ENCODE measurements around the gene TMC3.
"Not testable (repeated sequence)": the region's sequence is repeated elsewhere in the genome, so short reads cannot be mapped to it uniquely, and the experiment has no call there.

TMC3 gene

GRCh38 chr15:81343371-81343770 is 30.6 kb downstream of the TMC3 start:
- DNase-seq: no peak

- no peak for DNase-seq
Observed at GRCh38 chr15:81341351-81341750, 32.7 kb downstream of the TMC3 start.

GRCh38 chr15:81339851-81340250 is 34.2 kb downstream of the TMC3 start:
- DNase-seq: no peak

DNA sequence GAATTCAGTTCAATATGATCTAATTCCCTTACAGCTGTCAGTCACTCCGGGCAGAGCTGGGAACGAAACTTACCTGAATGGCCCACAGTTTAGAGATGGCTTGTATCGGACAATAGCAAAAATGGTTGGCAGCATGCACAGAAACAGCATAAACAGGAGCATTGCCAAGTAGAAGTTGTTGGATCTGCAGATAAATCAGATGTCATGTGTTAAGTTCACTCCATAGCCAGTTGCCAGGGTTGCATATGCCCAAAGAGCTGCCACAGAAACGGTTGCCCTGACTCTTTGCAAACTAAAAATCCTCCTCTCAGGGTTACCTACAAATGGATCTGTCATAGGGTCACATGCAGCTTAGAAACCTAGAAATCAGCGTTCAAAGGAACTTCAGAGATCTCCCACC is 34.7 kb downstream of the TMC3 start:
- no peak for DNase-seq

GRCh38 chr15:81338170-81339007 is 35.6 kb downstream of the TMC3 start:
- no peak for DNase-seq

- DNase-seq: no peak
Observed at GRCh38 chr15:81337713-81338157, 36.3 kb downstream of the TMC3 start.

- no peak for DNase-seq
Observed at GRCh38 chr15:81337241-81337640, 36.8 kb downstream of the TMC3 start.

DNA sequence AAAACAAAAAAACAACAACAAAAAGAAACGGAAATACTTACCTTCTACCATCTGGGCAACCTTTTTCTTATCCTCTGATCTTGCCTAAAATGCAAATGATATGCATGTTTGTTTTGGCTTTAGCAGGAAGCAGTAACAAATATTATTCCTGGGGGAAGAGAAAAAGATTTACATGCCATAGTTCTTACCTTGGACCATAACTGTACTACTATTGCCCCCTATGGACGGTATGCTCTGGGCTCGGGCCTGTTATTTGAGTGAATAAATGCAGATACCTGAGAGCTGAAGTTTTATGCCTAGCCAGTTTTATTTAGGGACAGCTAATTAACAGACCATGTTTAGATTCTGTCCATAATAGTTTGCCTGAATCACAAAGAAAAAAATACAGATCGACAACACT is 37.4 kb downstream of the TMC3 start:
- peak; percentile 33 for DNase-seq

DNA sequence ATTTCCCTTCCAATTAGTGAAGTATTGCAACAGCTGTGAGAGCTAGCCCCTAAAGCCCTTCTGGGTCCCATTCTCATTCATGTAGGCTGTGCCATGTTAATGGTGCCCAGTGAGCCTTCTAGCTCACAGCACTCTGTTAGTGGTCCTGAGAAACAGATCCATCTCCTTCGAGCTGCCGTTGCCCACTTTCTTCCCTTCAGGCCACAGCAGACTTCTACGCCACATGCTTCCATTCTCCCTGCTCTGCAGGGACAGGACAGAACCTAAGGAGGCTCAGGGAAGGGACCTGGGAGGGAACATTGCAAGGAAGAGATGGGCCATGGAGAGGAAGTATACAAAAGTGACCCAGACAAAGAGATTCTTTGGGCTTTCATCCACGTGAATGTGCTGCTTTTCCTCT is 38.4 kb downstream of the TMC3 start:
- DNase-seq: no peak

- no peak for DNase-seq
Observed at GRCh38 chr15:81334768-81335435, 39.1 kb downstream of the TMC3 start.

DNA sequence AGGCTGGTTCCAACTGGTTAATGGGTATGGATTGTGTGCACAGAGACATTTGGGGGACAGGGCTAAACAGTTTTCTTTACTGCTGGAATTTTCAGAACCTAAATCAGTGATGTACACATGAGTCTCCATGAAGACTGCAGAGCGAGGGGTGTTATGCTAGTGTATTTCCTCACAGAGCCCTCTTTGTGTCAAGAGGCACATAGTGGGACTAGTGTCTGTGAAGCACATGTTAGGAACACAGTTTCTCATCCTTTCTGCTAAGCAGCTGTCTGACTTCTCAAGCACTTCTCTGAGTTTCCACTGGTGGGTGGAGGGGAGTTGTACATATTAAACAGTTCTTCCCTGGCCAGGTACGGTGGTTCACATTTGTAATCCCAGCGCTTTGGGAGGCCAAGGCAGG is 40.6 kb downstream of the TMC3 start:
- DNase-seq: no peak

GRCh38 chr15:81332326-81332725 is 41.7 kb downstream of the TMC3 start:
- no peak for DNase-seq

GRCh38 chr15:81331600-81331999 is 42.4 kb downstream of the TMC3 start:
- DNase-seq: no peak

DNA sequence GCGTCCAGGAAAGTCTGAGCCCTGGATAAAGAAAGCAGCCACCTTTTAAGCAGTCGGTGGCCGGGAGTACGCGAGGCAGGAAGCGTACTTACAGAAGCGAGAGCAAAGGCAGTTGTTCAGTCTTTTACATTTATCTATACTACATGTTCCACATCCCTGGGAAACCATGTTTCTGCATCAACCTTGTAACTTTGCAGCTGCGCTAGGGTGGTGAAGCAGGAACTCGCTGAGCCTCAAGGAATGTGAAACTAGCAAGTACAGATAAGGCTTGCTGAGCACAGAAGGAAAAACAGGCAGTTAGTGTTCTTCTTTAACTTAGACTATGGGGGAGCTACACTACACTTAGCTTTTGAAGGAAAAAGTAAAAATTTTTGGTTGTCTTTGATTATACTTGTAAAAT is 42.9 kb downstream of the TMC3 start:
- DNase-seq: not testable (repeated sequence)

GRCh38 chr15:81330366-81331090 is 43.5 kb downstream of the TMC3 start:
- DNase-seq: no peak

DNA sequence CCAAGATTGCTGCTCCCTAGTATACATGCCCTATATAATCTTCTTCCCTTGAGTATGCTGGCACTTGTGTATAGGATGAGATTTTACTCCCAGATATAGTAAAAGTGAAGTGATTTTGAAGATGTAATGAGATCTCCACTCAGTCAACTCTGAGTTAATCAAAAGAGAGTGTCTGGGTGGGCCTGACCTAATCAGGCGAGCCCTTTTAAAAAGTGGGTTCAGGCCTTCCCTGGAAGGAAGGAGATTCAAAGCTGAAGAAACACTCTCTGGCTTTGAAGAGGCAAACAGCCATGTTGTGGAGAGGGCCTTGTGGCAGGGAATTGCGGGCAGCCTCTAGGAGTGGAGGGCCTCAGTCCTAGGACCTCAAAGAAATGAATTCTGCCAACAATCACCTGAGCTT is 44.6 kb downstream of the TMC3 start:
- DNase-seq: no peak

- DNase-seq: no peak
Observed at GRCh38 chr15:81327516-81327915, 46.5 kb downstream of the TMC3 start.

DNA sequence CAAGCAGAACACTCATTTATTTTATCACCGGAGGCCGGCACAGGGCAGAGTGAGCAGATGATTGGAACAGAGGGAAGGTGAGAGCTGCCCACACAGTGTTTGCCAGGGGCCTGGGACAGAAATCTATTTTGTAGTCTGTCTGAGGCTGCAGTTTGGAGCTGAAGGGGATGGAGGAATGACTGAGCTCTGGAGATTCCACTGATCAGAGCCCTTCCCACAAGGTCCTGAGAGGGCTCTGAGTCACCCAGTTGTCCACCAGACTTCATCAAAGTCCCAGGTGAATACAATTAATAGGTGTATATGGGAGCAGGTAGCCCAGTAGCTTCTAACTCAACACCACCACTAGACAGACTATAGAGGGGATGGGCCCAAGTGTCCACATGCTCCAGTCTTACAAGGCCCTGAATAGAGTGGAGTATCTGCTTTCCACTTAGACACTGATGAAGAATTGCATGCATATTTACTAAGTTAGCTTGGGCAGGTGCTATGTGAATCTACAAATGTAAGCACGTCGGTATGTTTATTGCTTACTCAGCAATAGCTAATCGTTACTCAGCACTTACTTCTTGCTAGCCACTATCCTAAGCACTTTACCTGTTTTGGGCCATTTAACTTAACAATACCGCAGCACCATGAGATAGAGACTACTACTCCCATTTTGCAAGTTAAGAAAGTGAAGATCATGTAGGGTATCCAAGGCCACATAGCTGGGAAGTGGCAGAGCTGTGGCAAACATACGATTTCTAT is 47.4 kb downstream of the TMC3 start:
- no peak for DNase-seq

DNA sequence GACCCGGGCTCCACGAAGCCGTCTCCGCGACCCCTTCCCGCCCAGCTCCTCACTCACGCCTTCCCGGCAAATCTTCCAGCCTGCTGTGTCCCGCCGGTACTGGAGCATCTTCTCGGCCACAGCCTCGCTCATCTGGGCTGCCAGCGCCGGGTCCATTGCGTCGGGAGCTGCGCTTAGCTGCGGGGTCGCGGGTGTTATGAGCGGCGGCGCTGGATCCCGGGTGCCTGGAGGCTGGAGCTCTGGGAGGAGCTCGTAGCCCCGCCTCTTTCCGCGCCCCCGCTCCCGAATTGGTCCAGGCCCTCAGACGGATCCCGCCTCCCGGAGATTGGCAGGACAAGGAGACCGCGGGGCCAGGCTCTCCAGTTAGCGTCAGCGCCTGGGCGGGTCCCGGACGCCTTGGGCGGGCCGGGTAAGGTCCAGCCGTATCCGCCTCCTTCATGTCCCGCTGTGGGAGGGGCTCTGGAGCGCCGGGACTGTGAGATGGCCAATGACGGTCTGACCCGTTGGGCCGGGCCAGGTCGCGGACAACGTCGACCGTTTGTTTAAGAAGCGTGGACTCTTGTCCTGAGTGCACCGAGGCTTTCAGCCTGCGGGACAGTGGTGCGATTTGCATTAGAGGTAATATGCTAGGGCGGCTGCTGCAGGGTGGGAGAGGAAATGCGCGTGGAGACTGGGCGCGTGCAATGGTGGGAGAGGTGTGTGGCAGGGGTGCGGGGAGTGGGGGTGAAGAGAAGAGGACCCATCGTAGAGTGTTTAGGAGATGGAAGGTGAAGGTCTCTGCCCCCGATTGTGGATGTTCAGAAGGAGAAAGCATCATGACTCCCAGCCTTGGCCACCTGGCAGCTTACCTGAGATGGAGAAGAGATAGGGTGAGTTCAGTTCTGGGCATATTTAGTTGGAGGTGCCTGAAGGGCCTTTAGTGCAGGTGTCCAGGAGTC is 49.8 kb downstream of the TMC3 start, which contains the start of gene STARD5:
Gene STARD5, minus strand, starts transcription at position 198 of the 938 bp plus-strand sequence. Its CDS starts 42 bp downstream, at position 156.
- DNase-seq: peak; percentile 93

GRCh38 chr15:81323559-81323943 is 50.5 kb downstream of the TMC3 start:
- no peak for DNase-seq

DNA sequence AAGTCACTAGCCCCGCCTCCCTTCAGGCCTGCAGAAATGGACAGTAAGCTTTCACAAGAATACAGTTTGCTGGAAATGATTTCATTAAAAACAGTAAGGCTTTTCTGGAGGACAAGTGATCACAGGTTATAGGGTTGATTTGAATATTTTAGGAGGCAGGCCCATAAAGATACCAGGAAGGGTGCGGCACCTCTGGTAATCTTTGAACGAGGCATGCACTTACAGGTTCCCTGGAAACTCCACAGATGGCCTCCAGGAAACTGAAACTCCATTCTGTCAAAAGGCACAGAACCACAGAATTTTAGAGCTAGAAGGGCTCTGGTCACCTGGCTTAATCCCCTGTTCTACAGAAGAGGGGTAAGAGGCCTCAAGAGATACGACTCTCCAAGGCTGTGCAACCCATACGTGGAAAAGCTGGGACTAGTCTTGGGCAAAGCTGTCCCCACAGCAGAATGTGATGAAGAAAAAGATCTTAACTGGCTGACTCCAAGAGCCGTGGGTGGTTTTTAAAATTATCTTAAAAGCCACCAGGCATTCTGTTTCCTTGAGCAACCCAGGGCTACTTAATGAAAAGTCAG is 51.2 kb downstream of the TMC3 start:
- no peak for DNase-seq
